Measurements from ENCODE around the gene SNX32. TPM values are rescaled to one million over a fixed set of nuclear protein-coding genes. Genes with fewer than 3 reads are reported as not detected.

The SNX32 gene
- total RNA-seq, 1 experiment from 2014 or later, result not detected

- no peak for DNase-seq (ENCODE audit: low read depth)
These were observed 21.4 kb downstream of the SNX32 start for GRCh38 chr11:65854852-65855837.

- DNase-seq (ENCODE audit: low read depth), result no peak
These were observed 22.2 kb downstream of the SNX32 start for GRCh38 chr11:65855927-65856363.

GRCh38 chr11:65856689-65857499, 23.1 kb downstream of the SNX32 start:
- DNase-seq (ENCODE audit: low read depth), result peak; percentile 80

- no peak for DNase-seq (ENCODE audit: low read depth)
These were observed 23.7 kb downstream of the SNX32 start for GRCh38 chr11:65857500-65857852.

- peak; percentile 99 for DNase-seq (ENCODE audit: low read depth)
These were observed 24.3 kb downstream of the SNX32 start, which contains the start of gene CFL1 for GRCh38 chr11:65857853-65858680. CFL1 (minus strand) TSS chr11:65858180; CDS start chr11:65858099, 81 bp downstream.

- DNase-seq (ENCODE audit: low read depth), result no peak
These were observed 24.9 kb downstream of the SNX32 start for GRCh38 chr11:65858681-65859087.

- peak; percentile 99 for DNase-seq (ENCODE audit: low read depth)
These were observed 25.5 kb downstream of the SNX32 start for GRCh38 chr11:65859095-65859811.

GRCh38 chr11:65859812-65860277, 26.1 kb downstream of the SNX32 start:
- no peak for DNase-seq (ENCODE audit: low read depth)

GRCh38 chr11:65860278-65861164, 26.8 kb downstream of the SNX32 start, which contains the start of gene MUS81:
MUS81 (plus strand) TSS chr11:65860433; CDS start chr11:65860754, 321 bp downstream.
- DNase-seq (ENCODE audit: low read depth), result peak; percentile 98

- no peak for DNase-seq (ENCODE audit: low read depth)
These were observed 27.4 kb downstream of the SNX32 start for GRCh38 chr11:65861165-65861505.

GRCh38 chr11:65861533-65862183, 27.9 kb downstream of the SNX32 start:
- no peak for DNase-seq (ENCODE audit: low read depth)

- DNase-seq (ENCODE audit: low read depth), result no peak
These were observed 28.5 kb downstream of the SNX32 start for GRCh38 chr11:65862191-65862735.

GRCh38 chr11:65862941-65863888, 29.5 kb downstream of the SNX32 start:
- peak; percentile 2 for DNase-seq (ENCODE audit: low read depth)

GRCh38 chr11:65863889-65864705, 30.3 kb downstream of the SNX32 start:
- DNase-seq (ENCODE audit: low read depth), result peak; percentile 1

GRCh38 chr11:65864706-65865471, 31.1 kb downstream of the SNX32 start:
- no peak for DNase-seq (ENCODE audit: low read depth)
